GM19193 (cell line): ENCODE measurements around the gene ANKRD44.

Experiments used
- POLR2A ChIP-seq: IDR thresholded peaks from 4 replicates; pipeline ENCODE4 v1.6.1; 2011; ENCODE audit not compliant: insufficient read depth, insufficient read length; ENCODE audit errors: extremely low read depth

Gene ANKRD44

DNA sequence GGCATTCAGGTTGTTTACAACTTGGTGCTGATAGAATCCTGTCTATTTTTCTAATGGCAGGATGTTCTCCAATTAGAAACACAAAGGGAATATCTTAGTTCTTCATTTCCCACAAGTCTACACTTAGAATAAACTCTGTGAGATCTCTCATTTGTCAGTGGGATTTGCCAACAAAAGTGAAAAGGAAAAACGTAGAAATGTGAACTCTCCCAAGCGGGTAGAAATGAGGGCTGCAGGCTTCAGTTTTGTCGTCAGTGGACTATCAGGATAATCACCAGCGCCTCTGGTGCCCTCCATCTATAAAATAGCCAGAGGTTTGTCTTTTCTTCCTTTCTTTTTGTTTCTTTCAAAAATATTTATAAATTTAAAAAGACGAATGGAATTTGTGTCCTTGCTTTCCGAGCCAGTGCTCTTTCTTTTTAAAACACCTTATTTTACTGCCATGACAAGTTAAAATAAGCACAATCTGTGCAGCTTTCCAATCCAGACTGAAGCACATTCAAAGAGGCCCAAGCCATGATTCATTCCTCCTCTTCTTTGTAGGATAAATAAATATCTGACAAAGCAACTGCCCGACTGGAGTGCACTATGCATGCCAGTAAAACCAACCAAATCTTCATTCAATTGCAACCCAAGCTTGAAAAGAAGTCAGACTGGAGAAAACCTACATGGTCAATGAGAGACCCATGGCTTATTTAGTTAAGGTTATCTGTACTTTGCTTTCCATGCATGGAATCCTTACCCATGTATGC, 185.8 kb downstream of the ANKRD44 start:
- no peak for TF ChIP-seq POLR2A

DNA sequence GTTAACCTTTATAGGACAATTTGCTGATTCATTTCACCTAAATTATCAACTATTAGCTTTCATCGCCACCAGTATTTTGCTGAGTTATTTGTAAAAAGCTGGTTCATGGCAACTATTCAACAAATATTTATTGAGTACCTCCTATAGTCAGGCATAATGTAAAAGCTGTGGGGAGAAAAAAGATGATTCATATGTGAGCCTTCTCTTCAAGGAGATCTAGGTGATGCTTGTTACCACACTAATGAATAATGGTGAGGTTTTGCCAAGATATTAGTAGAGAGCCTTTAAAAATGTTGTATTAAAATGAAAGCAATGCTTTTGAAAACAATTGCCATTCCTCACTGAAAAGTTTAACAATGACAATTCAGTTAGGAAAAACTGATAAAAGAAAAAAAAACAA, 187.8 kb downstream of the ANKRD44 start:
- no peak for TF ChIP-seq POLR2A

DNA sequence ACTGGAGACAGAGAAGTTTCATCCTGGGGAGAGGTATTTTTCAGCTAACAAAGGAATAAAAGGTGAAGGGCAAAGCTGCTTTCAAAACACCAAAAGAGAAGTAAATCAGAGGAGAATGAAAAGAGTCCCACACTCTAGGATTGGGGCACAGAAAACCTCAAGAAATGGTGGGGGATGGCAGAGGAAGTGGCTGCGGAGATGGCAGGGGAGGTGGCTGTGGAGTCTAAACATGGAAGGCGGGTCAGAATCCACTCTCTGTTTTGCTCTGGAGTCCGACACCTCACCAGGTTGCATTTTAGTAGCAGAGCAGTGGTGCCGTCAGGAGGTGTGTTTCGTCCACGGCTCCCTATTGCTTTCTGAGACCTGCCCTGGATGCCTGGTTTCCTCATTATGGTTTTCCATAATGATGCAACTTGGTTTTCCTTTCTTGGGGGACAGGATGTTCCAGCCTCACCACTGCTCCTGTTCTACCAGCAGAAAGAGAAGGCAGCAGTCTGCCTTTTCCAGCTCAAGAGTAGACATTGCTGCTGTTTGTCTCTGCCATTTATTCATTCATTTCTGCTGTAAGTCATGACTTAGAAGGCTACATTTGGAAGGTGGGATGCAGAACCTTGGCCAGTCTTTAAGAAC, 188.7 kb downstream of the ANKRD44 start:
- TF ChIP-seq POLR2A = no peak

GRCh38 chr2:197121255-197121654, 189.3 kb downstream of the ANKRD44 start:
- no peak for TF ChIP-seq POLR2A

GRCh38 chr2:197116306-197116879, 194.2 kb downstream of the ANKRD44 start:
- no peak for TF ChIP-seq POLR2A

DNA sequence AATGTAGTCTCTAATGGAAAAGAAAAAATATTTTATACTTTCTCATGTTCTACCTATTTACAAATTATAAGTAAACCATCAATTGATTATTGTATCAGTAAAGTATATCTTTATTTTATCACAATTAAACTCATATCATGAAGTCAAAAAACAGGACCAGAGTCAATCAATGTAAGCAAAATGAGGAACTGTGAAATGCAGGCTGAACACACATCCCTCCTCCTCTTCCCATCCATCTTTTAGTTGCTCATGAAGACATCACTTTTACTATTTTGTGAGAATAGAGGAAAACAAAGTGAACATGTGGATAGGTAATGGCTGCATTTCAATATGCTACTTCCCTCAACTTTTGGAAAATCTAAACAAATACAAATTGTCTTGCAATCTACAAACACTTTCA, 195.3 kb downstream of the ANKRD44 start:
- TF ChIP-seq POLR2A = no peak

GRCh38 chr2:197113275-197113711, 197.3 kb downstream of the ANKRD44 start:
- no peak for TF ChIP-seq POLR2A

- TF ChIP-seq POLR2A = no peak
Measured at GRCh38 chr2:197109326-197109725, 201.3 kb downstream of the ANKRD44 start.

DNA sequence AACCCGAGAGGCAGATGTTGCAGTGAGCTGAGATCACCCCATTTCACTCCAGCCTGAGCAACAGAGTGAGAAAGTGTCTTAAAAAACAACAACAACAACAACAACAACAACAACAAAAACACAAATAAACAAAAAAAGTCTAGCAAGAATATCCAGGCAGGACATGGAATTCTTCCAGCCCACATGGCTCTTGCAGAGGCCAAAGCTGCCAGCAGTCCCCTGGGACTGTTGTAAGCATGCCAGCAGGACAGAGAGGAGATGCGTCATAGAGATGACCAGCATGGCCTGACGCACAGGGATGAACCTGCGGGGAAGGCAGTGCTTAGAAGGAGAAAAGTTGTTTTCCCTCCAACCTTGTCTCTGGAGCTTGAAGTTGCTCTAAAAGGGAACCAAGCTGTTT, 201.8 kb downstream of the ANKRD44 start:
- no peak for TF ChIP-seq POLR2A

DNA sequence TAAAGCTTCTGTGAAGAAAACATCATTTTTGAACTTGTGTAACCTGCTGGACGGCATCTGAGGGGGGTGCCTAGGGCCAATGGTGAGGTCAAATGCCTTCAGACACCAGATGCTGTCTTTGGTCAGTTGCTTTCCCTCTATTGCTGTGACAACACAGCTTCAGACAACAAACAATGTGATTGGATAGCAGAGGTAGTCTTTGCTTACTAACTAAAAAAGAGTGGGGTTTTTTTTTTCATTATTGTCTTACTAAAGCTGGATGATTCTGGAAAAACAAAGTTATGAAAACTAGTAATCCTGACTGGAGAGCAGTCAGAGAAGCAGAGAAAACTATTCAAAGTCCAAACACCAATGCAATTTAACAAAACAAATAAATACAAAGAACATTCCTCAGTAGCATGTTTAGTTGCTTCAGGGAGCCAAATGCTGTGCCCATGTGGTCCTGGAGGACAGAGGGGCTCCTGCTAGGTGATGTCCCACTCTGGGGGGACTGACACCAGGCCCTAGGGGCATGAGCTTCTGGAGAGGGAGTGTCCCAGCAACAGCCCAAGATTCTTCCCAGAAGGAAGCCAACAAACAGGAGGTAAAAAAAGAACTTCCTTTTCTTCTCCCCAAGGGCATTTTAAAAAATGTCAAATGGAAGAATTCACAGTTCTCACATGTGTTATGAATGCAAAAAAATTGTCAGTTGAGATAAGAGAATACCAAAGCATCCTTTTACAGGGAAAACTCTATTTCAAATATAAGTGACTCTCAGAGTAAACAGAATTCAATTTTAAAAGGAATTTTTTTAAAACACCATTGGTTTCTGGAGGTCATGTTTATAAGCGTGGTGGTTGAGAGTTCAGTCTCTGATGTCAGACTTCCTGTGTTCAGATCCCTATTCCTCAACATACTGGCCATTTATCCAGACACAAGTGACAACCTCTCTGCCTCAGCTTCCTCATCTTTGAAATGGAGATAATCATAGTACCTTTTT, 203.0 kb downstream of the ANKRD44 start:
- no peak for TF ChIP-seq POLR2A

GRCh38 chr2:197103363-197103762, 207.2 kb downstream of the ANKRD44 start:
- no peak for TF ChIP-seq POLR2A

- TF ChIP-seq POLR2A = no peak
Measured at GRCh38 chr2:197102231-197102630, 208.3 kb downstream of the ANKRD44 start.

GRCh38 chr2:197101519-197101918, 209.1 kb downstream of the ANKRD44 start:
- no peak for TF ChIP-seq POLR2A

DNA sequence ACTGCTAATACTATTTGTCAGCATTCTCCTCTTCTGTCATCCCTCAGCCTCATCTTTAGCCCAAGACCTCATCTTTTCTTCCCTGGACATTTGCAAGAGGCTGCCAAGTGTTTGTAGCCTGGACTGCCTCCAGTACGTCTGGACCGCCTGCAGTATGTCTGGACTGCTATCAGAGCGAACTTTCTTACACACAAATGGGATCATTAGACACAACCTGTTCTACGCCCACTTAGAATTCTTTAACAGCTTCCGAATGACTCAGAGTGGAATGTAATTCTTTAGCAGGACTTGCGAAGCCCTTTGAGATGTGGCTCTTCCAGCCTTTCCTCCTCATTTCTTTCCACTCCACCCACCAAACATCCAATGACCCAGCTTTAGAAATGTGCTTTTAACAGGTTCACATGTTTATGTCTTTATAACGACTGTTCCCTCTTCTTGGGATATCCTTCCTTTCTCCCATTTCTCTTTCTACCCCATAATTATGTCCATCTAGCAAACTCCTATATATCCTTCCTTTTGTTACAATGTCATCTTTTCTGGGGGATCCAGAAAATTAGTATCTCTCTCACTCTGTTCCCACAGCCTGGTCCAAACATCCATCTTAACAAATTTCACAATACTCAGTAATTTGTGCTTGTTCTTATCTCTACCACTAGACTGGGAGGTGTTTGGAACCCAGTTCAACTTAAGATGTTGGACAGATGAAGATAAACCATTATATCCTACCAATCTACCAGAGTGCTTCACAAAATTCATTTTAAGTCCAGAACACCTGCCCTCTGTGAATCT, 212.8 kb downstream of the ANKRD44 start:
- TF ChIP-seq POLR2A = no peak

DNA sequence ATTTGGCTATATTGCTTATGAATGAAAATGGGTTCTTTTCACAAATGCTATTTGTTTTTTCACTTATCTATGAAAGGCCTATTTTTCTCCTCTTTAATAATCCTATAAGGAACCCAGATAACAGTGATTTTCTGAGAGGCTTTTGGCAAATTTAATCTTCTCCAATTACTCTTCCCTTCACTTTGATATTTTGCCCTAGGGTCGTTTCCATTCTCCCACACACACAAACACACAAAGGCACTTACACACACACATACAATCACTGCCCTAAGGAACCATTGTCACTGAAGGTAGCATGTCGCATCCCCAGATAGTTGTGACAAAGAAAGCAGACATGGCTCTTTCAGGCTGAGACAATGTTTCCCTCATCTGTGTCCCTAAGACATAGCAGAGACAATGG, 213.9 kb downstream of the ANKRD44 start:
- no peak for TF ChIP-seq POLR2A

DNA sequence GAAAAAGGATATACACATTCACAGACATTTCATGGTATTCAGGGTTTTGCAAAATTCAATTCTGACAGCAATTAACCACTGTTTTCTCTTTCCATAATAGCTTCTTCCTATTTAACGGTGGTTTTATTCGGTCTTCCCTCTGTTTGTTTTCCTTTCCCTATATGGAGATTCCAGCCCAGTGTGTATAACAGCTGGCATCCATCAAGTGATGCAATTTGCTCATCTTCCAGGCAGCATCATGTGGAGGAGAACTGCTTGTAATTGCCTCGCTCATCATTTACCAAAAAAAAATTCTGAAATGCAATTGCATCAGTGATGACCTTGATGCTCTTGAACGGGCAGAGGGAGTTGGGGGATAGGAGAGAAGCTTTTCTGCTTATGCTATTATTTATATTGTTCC, 218.1 kb downstream of the ANKRD44 start:
- TF ChIP-seq POLR2A = no peak
